ENCODE measurements around the gene DOCK10.

Gene DOCK10

GRCh38 chr2:224892574-224893204, 149.6 kb downstream of the DOCK10 start:
- H3K4me1 ChIP-seq (ENCODE audit: control insufficient read depth in 5 of 5, insufficient read depth in 5 of 5, low read length in 5 of 5), result peaks cover 0 to 4% (median 0%) of the 10 kb centered on the region in 5 donors
- no peaks in the 10 kb centered on the region for H3K27me3 ChIP-seq (ENCODE audit: control insufficient read depth in 5 of 5, insufficient read depth in 4 of 5, low read length in 5 of 5)
- H3K27ac ChIP-seq (ENCODE audit: low read depth, low read length), result no peak overlapping the region
- H3K36me3 ChIP-seq (ENCODE audit: control insufficient read depth in 5 of 5, insufficient read depth in 5 of 5, low read length in 5 of 5), result no peaks in the 10 kb centered on the region
- H3K4me3 ChIP-seq (ENCODE audit: low read depth in 1 of 5, low read length in 5 of 5), result no peak overlapping the region
- no peak overlapping the region for H3K9ac ChIP-seq (ENCODE audit: low read length in 5 of 5)
- H3K9me3 ChIP-seq (ENCODE audit: control insufficient read depth in 5 of 5, low read length in 5 of 5), result no peaks in the 10 kb centered on the region

GRCh38 chr2:224890372-224890771, 151.9 kb downstream of the DOCK10 start:
- Histone ChIP-seq H3K4me1 (ENCODE audit: control insufficient read depth in 5 of 5, insufficient read depth in 5 of 5, low read length in 5 of 5) (peaks cover 0 to 4% (median 0%) of the 10 kb centered on the region in 5 donors), H3K4me3 (ENCODE audit: low read depth in 1 of 5, low read length in 5 of 5) (no peak overlapping the region), H3K27me3 (ENCODE audit: control insufficient read depth in 5 of 5, insufficient read depth in 4 of 5, low read length in 5 of 5) (no peaks in the 10 kb centered on the region), H3K27ac (ENCODE audit: low read depth, low read length) (no peak overlapping the region), H3K36me3 (ENCODE audit: control insufficient read depth in 5 of 5, insufficient read depth in 5 of 5, low read length in 5 of 5) (no peaks in the 10 kb centered on the region), H3K9ac (ENCODE audit: low read length in 5 of 5) (no peak overlapping the region), H3K9me3 (ENCODE audit: control insufficient read depth in 5 of 5, low read length in 5 of 5) (no peaks in the 10 kb centered on the region)

GRCh38 chr2:224887141-224887540, 155.1 kb downstream of the DOCK10 start:
- no peak overlapping the region for H3K4me3 ChIP-seq (ENCODE audit: low read depth in 1 of 5, low read length in 5 of 5)
- no peak overlapping the region for H3K9ac ChIP-seq (ENCODE audit: low read length in 5 of 5)
- H3K36me3 ChIP-seq (ENCODE audit: control insufficient read depth in 5 of 5, insufficient read depth in 5 of 5, low read length in 5 of 5), result no peaks in the 10 kb centered on the region
- H3K27ac ChIP-seq (ENCODE audit: low read depth, low read length), result no peak overlapping the region
- no peaks in the 10 kb centered on the region for H3K27me3 ChIP-seq (ENCODE audit: control insufficient read depth in 5 of 5, insufficient read depth in 4 of 5, low read length in 5 of 5)
- peaks cover 0 to 13% (median 9%) of the 10 kb centered on the region in 5 donors for H3K4me1 ChIP-seq (ENCODE audit: control insufficient read depth in 5 of 5, insufficient read depth in 5 of 5, low read length in 5 of 5)
- H3K9me3 ChIP-seq (ENCODE audit: control insufficient read depth in 5 of 5, low read length in 5 of 5), result no peaks in the 10 kb centered on the region

GRCh38 chr2:224885836-224886547, 156.3 kb downstream of the DOCK10 start:
- Histone ChIP-seq H3K36me3 (ENCODE audit: control insufficient read depth in 5 of 5, insufficient read depth in 5 of 5, low read length in 5 of 5) (no peaks in the 10 kb centered on the region), H3K27ac (ENCODE audit: low read depth, low read length) (no peak overlapping the region), H3K4me3 (ENCODE audit: low read depth in 1 of 5, low read length in 5 of 5) (no peak overlapping the region), H3K9me3 (ENCODE audit: control insufficient read depth in 5 of 5, low read length in 5 of 5) (no peaks in the 10 kb centered on the region), H3K27me3 (ENCODE audit: control insufficient read depth in 5 of 5, insufficient read depth in 4 of 5, low read length in 5 of 5) (no peaks in the 10 kb centered on the region), H3K4me1 (ENCODE audit: control insufficient read depth in 5 of 5, insufficient read depth in 5 of 5, low read length in 5 of 5) (peaks cover 0 to 13% (median 9%) of the 10 kb centered on the region in 5 donors), H3K9ac (ENCODE audit: low read length in 5 of 5) (no peak overlapping the region)

- no peaks in the 10 kb centered on the region for H3K27me3 ChIP-seq (ENCODE audit: control insufficient read depth in 5 of 5, insufficient read depth in 4 of 5, low read length in 5 of 5)
- no peak overlapping the region for H3K9ac ChIP-seq (ENCODE audit: low read length in 5 of 5)
- H3K4me1 ChIP-seq (ENCODE audit: control insufficient read depth in 5 of 5, insufficient read depth in 5 of 5, low read length in 5 of 5), result peaks cover 0 to 13% (median 9%) of the 10 kb centered on the region in 5 donors
- no peak overlapping the region for H3K4me3 ChIP-seq (ENCODE audit: low read depth in 1 of 5, low read length in 5 of 5)
- H3K27ac ChIP-seq (ENCODE audit: low read depth, low read length), result no peak overlapping the region
- H3K36me3 ChIP-seq (ENCODE audit: control insufficient read depth in 5 of 5, insufficient read depth in 5 of 5, low read length in 5 of 5), result no peaks in the 10 kb centered on the region
- no peaks in the 10 kb centered on the region for H3K9me3 ChIP-seq (ENCODE audit: control insufficient read depth in 5 of 5, low read length in 5 of 5)
Observed at GRCh38 chr2:224885291-224885690, 157.0 kb downstream of the DOCK10 start.

- peaks cover 0 to 1% (median 0%) of the 10 kb centered on the region in 5 donors for H3K36me3 ChIP-seq (ENCODE audit: control insufficient read depth in 5 of 5, insufficient read depth in 5 of 5, low read length in 5 of 5)
- H3K9ac ChIP-seq (ENCODE audit: low read length in 5 of 5), result no peak overlapping the region
- H3K9me3 ChIP-seq (ENCODE audit: control insufficient read depth in 5 of 5, low read length in 5 of 5), result no peaks in the 10 kb centered on the region
- no peak overlapping the region for H3K4me3 ChIP-seq (ENCODE audit: low read depth in 1 of 5, low read length in 5 of 5)
- no peaks in the 10 kb centered on the region for H3K27me3 ChIP-seq (ENCODE audit: control insufficient read depth in 5 of 5, insufficient read depth in 4 of 5, low read length in 5 of 5)
- H3K27ac ChIP-seq (ENCODE audit: low read depth, low read length), result no peak overlapping the region
- H3K4me1 ChIP-seq (ENCODE audit: control insufficient read depth in 5 of 5, insufficient read depth in 5 of 5, low read length in 5 of 5), result peaks cover 0 to 13% (median 9%) of the 10 kb centered on the region in 5 donors
Observed at GRCh38 chr2:224884188-224884587, 158.1 kb downstream of the DOCK10 start.

GRCh38 chr2:224883700-224884099, 158.6 kb downstream of the DOCK10 start:
- Histone ChIP-seq H3K9me3 (ENCODE audit: control insufficient read depth in 5 of 5, low read length in 5 of 5) (no peaks in the 10 kb centered on the region), H3K4me1 (ENCODE audit: control insufficient read depth in 5 of 5, insufficient read depth in 5 of 5, low read length in 5 of 5) (peaks cover 0 to 13% (median 9%) of the 10 kb centered on the region in 5 donors), H3K4me3 (ENCODE audit: low read depth in 1 of 5, low read length in 5 of 5) (no peak overlapping the region), H3K9ac (ENCODE audit: low read length in 5 of 5) (no peak overlapping the region), H3K27ac (ENCODE audit: low read depth, low read length) (no peak overlapping the region), H3K36me3 (ENCODE audit: control insufficient read depth in 5 of 5, insufficient read depth in 5 of 5, low read length in 5 of 5) (peaks cover 0 to 4% (median 0%) of the 10 kb centered on the region in 5 donors), H3K27me3 (ENCODE audit: control insufficient read depth in 5 of 5, insufficient read depth in 4 of 5, low read length in 5 of 5) (no peaks in the 10 kb centered on the region)

GRCh38 chr2:224883172-224883516, 159.1 kb downstream of the DOCK10 start:
- Histone ChIP-seq H3K9ac (ENCODE audit: low read length in 5 of 5) (no peak overlapping the region), H3K27ac (ENCODE audit: low read depth, low read length) (no peak overlapping the region), H3K9me3 (ENCODE audit: control insufficient read depth in 5 of 5, low read length in 5 of 5) (no peaks in the 10 kb centered on the region), H3K4me3 (ENCODE audit: low read depth in 1 of 5, low read length in 5 of 5) (no peak overlapping the region), H3K36me3 (ENCODE audit: control insufficient read depth in 5 of 5, insufficient read depth in 5 of 5, low read length in 5 of 5) (peaks cover 0 to 4% (median 0%) of the 10 kb centered on the region in 5 donors), H3K27me3 (ENCODE audit: control insufficient read depth in 5 of 5, insufficient read depth in 4 of 5, low read length in 5 of 5) (no peaks in the 10 kb centered on the region), H3K4me1 (ENCODE audit: control insufficient read depth in 5 of 5, insufficient read depth in 5 of 5, low read length in 5 of 5) (peaks cover 0 to 13% (median 9%) of the 10 kb centered on the region in 5 donors)

GRCh38 chr2:224882291-224883171, 159.7 kb downstream of the DOCK10 start:
- Histone ChIP-seq H3K4me1 (ENCODE audit: control insufficient read depth in 5 of 5, insufficient read depth in 5 of 5, low read length in 5 of 5) (peaks cover 0 to 13% (median 9%) of the 10 kb centered on the region in 5 donors), H3K9ac (ENCODE audit: low read length in 5 of 5) (no peak overlapping the region), H3K4me3 (ENCODE audit: low read depth in 1 of 5, low read length in 5 of 5) (no peak overlapping the region), H3K27ac (ENCODE audit: low read depth, low read length) (no peak overlapping the region), H3K27me3 (ENCODE audit: control insufficient read depth in 5 of 5, insufficient read depth in 4 of 5, low read length in 5 of 5) (no peaks in the 10 kb centered on the region), H3K9me3 (ENCODE audit: control insufficient read depth in 5 of 5, low read length in 5 of 5) (no peaks in the 10 kb centered on the region), H3K36me3 (ENCODE audit: control insufficient read depth in 5 of 5, insufficient read depth in 5 of 5, low read length in 5 of 5) (peaks cover 0 to 4% (median 0%) of the 10 kb centered on the region in 5 donors)

- Histone ChIP-seq H3K27me3 (ENCODE audit: control insufficient read depth in 5 of 5, insufficient read depth in 4 of 5, low read length in 5 of 5) (no peaks in the 10 kb centered on the region), H3K9me3 (ENCODE audit: control insufficient read depth in 5 of 5, low read length in 5 of 5) (no peaks in the 10 kb centered on the region), H3K4me3 (ENCODE audit: low read depth in 1 of 5, low read length in 5 of 5) (no peak overlapping the region), H3K36me3 (ENCODE audit: control insufficient read depth in 5 of 5, insufficient read depth in 5 of 5, low read length in 5 of 5) (peaks cover 0 to 4% (median 0%) of the 10 kb centered on the region in 5 donors), H3K27ac (ENCODE audit: low read depth, low read length) (no peak overlapping the region), H3K4me1 (ENCODE audit: control insufficient read depth in 5 of 5, insufficient read depth in 5 of 5, low read length in 5 of 5) (peaks cover 0 to 13% (median 9%) of the 10 kb centered on the region in 5 donors), H3K9ac (ENCODE audit: low read length in 5 of 5) (no peak overlapping the region)
Observed at GRCh38 chr2:224881846-224882245, 160.4 kb downstream of the DOCK10 start.

Data from subcutaneous abdominal adipose tissue (tissue), 5 donors.